Adrenal gland (tissue), 12 donors: ENCODE data around the gene PRKCE. TPM values are rescaled to one million over a fixed set of nuclear protein-coding genes. Genes with fewer than 3 reads are reported as not detected.
A peak's percentile ranks its signal among the peaks of the same experiment; 100 is the strongest.
"Not testable (repeated sequence)": the region's sequence is repeated elsewhere in the genome, so short reads cannot be mapped to it uniquely, and the experiment has no call there.

Experiments used
- DNase-seq, 7 donors: peaks; one replicate each; pipeline ENCODE4 v3.0.0-alpha.2; 2019 to 2020
- H3K27ac ChIP-seq, 5 donors: fragments of 200-600 bp; sonication (generic) in 4 of 5; 1 replicate in 3 of 5; 2 replicates in 2 of 5; pipeline versions ENCODE4 v1.5.1 to v1.8.0; 2016 to 2020; ENCODE audit warnings: mild to moderate bottlenecking in 1 of 5
- H3K27me3 ChIP-seq: fragments of 200-600 bp; 2 replicates; pipeline ENCODE4 v1.8.0; 2021
- H3K36me3 ChIP-seq, 2 donors: fragments of 200-600 bp; replicated peaks in 1 of 2; 1 replicate in 1 of 2; 2 replicates in 1 of 2; pipeline versions ENCODE4 v1.5.1 to v1.8.0; 2018 to 2022
- H3K4me1 ChIP-seq, 2 donors: fragments of 200-600 bp; replicated peaks in 1 of 2; 1 replicate in 1 of 2; 2 replicates in 1 of 2; pipeline versions ENCODE4 v1.5.1 to v1.8.0; 2018 to 2021
- H3K4me3 ChIP-seq, 4 donors: fragments of 200-600 bp; sonication (generic) in 3 of 4; one replicate each; pipeline ENCODE4 v1.5.1; 2016 to 2018
- H3K9me3 ChIP-seq, 3 donors: fragments of 200-600 bp; sonication (generic) in 1 of 3; replicated peaks in 1 of 3; 1 replicate in 2 of 3; 2 replicates in 1 of 3; pipeline versions ENCODE4 v1.5.1 to v1.8.0; 2016 to 2021
- POLR2A ChIP-seq, 2 donors: fragments of 450-650 bp; IDR thresholded peaks; one replicate each; pipeline ENCODE4 v1.6.1; 2017; ENCODE audit warnings: antibody characterized with exemption in 2 of 2, mild to moderate bottlenecking in 2 of 2, moderate library complexity in 1 of 2
- WGBS, 4 donors: extraction: QIAGEN DNeasy Blood & Tissue Kit in 2 of 4; methylation state at CpG; one replicate each; pipeline versions ENCODE4 v1.1.5 to v1.1.7; 2013 to 2017; 5-methylcytosine and 5-hydroxymethylcytosine counted together
- intact Hi-C, 2 donors: fragments of 100-400 bp; cut with DNase I; formaldehyde crosslinking; loops; one replicate each; pipeline versions ENCODE4 v1.14.1 to v1.15.0; 2022 to 2023
- polyA plus RNA-seq, 3 donors: library from polyadenylated mRNA; stranded (reverse); fragments of 200-250 nt in 2 of 3; fragments of 350-450 nt in 1 of 3; fragmentation: Illumina TruSeq in 1 of 3; extraction: RNeasy Lipid Tissue Mini Kit (QIAGEN cat#74804) in 1 of 3; gene quantifications; one replicate each; pipeline ENCODE4 v1.2.3, GENCODE V29; 2013 to 2014
- total RNA-seq, 9 donors: library from RNA; depleted of rRNA in 4 of 9; stranded (reverse); fragments of >200 nt in 4 of 9; fragments of 120-200 nt in 1 of 9; fragmentation: NEBNext Ultra II Directional in 1 of 9; extraction: Animal tissue kit (Norgen Biotek cat#: 25700) in 1 of 9; gene quantifications; one replicate each; pipeline versions ENCODE4 v1.1.0 to v1.2.4, GENCODE V29; 2013 to 2023
- TF ChIP-seq, protein P1 (sequence below), 6 experiments: fragments of 450-650 bp in 4 of 6; fragments of 200-600 bp in 2 of 6; sonication (generic) in 1 of 6; IDR thresholded peaks; 1 replicate in 5 of 6; 2 replicates in 1 of 6; pipeline versions ENCODE4 v1.5.1 to v1.8.0; 2016 to 2021; ENCODE audit warnings: antibody characterized with exemption in 6 of 6, mild to moderate bottlenecking in 2 of 6, moderate library complexity in 1 of 6
- donor health status: healthy with polysubstance abuse.
- donor health status: Bipolar disorder and iron deficiency.
- donor health status: DM: yes; HTN: yes; CAD: no.
- donor health status: DM: no; HTN: no; CAD: no.
- donor health status: DM: no; HTN: no; CAD: no.
- donor health status: DM: yes; HTN: yes; CAD: no.

PRKCE gene
- total and polyA plus RNA-seq, 12 donors, result 1.9 to 19.2 (median 8.0) TPM

DNA sequence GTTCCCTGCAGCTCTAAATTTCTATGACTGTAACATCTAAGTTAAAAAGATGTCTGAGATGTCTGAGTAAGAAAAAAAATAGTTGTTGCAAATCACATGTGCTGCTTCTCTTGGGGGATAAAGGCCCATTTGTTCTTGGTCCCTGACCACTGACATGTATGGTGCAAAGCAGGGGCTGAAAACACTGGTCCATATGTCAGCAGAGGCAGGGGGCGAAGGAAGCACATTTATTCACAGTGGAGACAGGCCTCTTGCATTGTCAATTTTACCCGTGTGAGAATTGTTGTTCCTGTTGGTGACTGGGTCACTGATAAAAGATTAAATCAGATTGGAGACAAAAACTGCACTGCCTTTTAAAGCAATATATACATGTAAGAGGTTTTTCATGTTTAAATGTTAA lies 38.8 kb downstream of the PRKCE start:
- intact Hi-C loops, result no loop called here
- no peaks in the 10 kb centered on the region for H3K27me3 ChIP-seq
- H3K4me3 ChIP-seq, result no peak overlapping the region
- H3K4me1 ChIP-seq, result peaks cover 0 to 19% of the 10 kb centered on the region in 2 donors
- no peak overlapping the region for H3K27ac ChIP-seq
- TF ChIP-seq POLR2A (IDR thresholded peaks at IDR 0.05), result no peak
- TF ChIP-seq, protein P1, sequence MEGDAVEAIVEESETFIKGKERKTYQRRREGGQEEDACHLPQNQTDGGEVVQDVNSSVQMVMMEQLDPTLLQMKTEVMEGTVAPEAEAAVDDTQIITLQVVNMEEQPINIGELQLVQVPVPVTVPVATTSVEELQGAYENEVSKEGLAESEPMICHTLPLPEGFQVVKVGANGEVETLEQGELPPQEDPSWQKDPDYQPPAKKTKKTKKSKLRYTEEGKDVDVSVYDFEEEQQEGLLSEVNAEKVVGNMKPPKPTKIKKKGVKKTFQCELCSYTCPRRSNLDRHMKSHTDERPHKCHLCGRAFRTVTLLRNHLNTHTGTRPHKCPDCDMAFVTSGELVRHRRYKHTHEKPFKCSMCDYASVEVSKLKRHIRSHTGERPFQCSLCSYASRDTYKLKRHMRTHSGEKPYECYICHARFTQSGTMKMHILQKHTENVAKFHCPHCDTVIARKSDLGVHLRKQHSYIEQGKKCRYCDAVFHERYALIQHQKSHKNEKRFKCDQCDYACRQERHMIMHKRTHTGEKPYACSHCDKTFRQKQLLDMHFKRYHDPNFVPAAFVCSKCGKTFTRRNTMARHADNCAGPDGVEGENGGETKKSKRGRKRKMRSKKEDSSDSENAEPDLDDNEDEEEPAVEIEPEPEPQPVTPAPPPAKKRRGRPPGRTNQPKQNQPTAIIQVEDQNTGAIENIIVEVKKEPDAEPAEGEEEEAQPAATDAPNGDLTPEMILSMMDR (IDR thresholded peaks at IDR 0.05), result no peak
- DNase-seq, result peak in 1 of 7 donors; percentile 36
- no peaks in the 10 kb centered on the region for H3K9me3 ChIP-seq
- 42 to 59% (median 49%) methylated on average over 2 of the region's 2 CpGs for WGBS, 4 donors
- no peaks in the 10 kb centered on the region for H3K36me3 ChIP-seq

- WGBS, 4 donors, result 63 to 80% (median 78%) methylated on average over 11 to 12 of the region's 12 CpGs
- Histone ChIP-seq H3K27me3 (no peaks in the 10 kb centered on the region), H3K4me1 (peaks cover 0 to 19% of the 10 kb centered on the region in 2 donors), H3K9me3 (no peaks in the 10 kb centered on the region), H3K4me3 (no peak overlapping the region), H3K36me3 (no peaks in the 10 kb centered on the region), H3K27ac (no peak overlapping the region)
- TF ChIP-seq, protein P1 (IDR thresholded peaks at IDR 0.05), result no peak
- no peak for TF ChIP-seq POLR2A (IDR thresholded peaks at IDR 0.05)
- DNase-seq, result peak in 5 of 7 donors; percentile 16 to 70 (median 28)
- intact Hi-C loops, result no loop called here
Observed at GRCh38 chr2:45691171-45691999, 39.9 kb downstream of the PRKCE start.

DNA sequence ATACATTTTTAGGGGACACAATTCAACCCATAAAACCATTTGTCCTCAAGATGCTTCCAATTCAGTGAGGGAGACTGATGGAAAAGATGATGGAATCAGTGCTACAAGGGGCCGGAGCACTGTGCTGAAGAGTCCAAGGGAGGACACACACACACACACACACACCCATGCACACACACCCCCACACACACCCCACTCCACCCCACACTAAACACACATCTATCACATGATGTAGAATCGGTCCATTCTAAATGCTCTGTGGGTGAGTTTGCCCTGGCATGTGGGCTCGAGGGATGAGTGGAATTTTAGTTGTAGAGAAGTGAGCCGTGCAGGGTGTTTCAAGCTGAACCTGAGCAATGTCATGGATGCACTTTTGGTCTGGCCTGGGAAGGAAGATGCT lies 41.1 kb downstream of the PRKCE start:
- peaks cover 0 to 24% of the 10 kb centered on the region in 2 donors for H3K4me1 ChIP-seq
- 95 to 98% (median 96%) methylated on average over 4 of the region's 4 CpGs for WGBS, 4 donors
- TF ChIP-seq POLR2A (IDR thresholded peaks at IDR 0.05), result no peak
- TF ChIP-seq, protein P1 (IDR thresholded peaks at IDR 0.05), result no peak
- H3K36me3 ChIP-seq, result no peaks in the 10 kb centered on the region
- intact Hi-C loops, result no loop called here
- H3K4me3 ChIP-seq, result no peak overlapping the region
- H3K27me3 ChIP-seq, result no peaks in the 10 kb centered on the region
- no peaks in the 10 kb centered on the region for H3K9me3 ChIP-seq
- H3K27ac ChIP-seq, result no peak overlapping the region
- DNase-seq, result peak in 1 of 7 donors; percentile 11

- H3K36me3 ChIP-seq, H3K4me3 ChIP-seq, H3K27ac ChIP-seq, H3K27me3 ChIP-seq, H3K9me3 ChIP-seq, intact Hi-C loops: not testable (repeated sequence)
- WGBS, 4 donors, result 89 to 91% (median 90%) methylated on average over 7 of the region's 7 CpGs
- peaks cover 0 to 31% of the 10 kb centered on the region in 2 donors for H3K4me1 ChIP-seq
- DNase-seq, result peak in 1 of 7 donors; percentile 18
Observed at GRCh38 chr2:45695480-45696007, 44.1 kb downstream of the PRKCE start.
